Measurements from ENCODE around the gene P3H2.

P3H2 gene

DNA sequence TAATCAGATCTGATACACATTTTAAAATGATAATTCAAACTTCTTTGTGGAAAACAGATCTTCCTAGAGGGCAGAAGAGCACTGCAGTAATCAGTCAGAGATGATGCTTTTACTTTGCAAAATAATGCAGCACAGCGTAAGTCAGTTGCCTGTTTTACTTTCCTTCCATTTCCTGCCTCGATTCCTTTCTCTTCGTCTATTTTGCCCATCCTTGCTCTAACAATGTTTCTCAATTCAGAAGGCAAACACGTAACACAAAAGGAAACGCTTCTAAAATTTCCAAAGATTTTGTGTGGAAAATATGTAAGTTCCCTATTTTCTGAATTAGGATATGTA is 119.9 kb downstream of the P3H2 start:
- Mint-ChIP-seq H3K27me3 (peaks cover 1% of the 10 kb centered on the region), H3K4me1 (no peaks in the 10 kb centered on the region), H3K36me3 (no peaks in the 10 kb centered on the region), H3K9me3 (peaks cover 2% of the 10 kb centered on the region), H3K27ac (no peak overlapping the region), H3K4me3 (no peak overlapping the region)
- ATAC-seq (ENCODE audit: low read depth) (no peak), DNase-seq (ENCODE audit: low spot score in 2 of 2) (no peak)

- Mint-ChIP-seq H3K4me1 (no peaks in the 10 kb centered on the region), H3K27ac (no peak overlapping the region), H3K27me3 (peaks cover 1% of the 10 kb centered on the region), H3K9me3 (peaks cover 2% of the 10 kb centered on the region), H3K36me3 (no peaks in the 10 kb centered on the region), H3K4me3 (no peak overlapping the region)
- no peak for ATAC-seq (ENCODE audit: low read depth)
- no peak for DNase-seq (ENCODE audit: low spot score in 2 of 2)
These were observed 120.4 kb downstream of the P3H2 start for GRCh38 chr3:190000187-190000860.

GRCh38 chr3:189999718-190000117 is 121.0 kb downstream of the P3H2 start:
- H3K9me3 Mint-ChIP-seq, result peaks cover 2% of the 10 kb centered on the region
- peaks cover 1% of the 10 kb centered on the region for H3K27me3 Mint-ChIP-seq
- H3K4me1 Mint-ChIP-seq, result no peaks in the 10 kb centered on the region
- H3K27ac Mint-ChIP-seq, result no peak overlapping the region
- ATAC-seq (ENCODE audit: low read depth) (no peak), DNase-seq (ENCODE audit: low spot score in 2 of 2) (no peak)
- no peaks in the 10 kb centered on the region for H3K36me3 Mint-ChIP-seq
- no peak overlapping the region for H3K4me3 Mint-ChIP-seq

GRCh38 chr3:189995129-189995528 is 125.6 kb downstream of the P3H2 start:
- Mint-ChIP-seq H3K4me3 (no peak overlapping the region), H3K27ac (no peak overlapping the region), H3K27me3 (peaks cover 1% of the 10 kb centered on the region), H3K9me3 (peaks cover 2% of the 10 kb centered on the region), H3K36me3 (no peaks in the 10 kb centered on the region), H3K4me1 (no peaks in the 10 kb centered on the region)
- DNase-seq (ENCODE audit: low spot score in 2 of 2) (no peak), ATAC-seq (ENCODE audit: low read depth) (no peak)

- H3K4me1 Mint-ChIP-seq, result no peaks in the 10 kb centered on the region
- no peak for ATAC-seq (ENCODE audit: low read depth)
- no peaks in the 10 kb centered on the region for H3K9me3 Mint-ChIP-seq
- no peak for DNase-seq (ENCODE audit: low spot score in 2 of 2)
- H3K27me3 Mint-ChIP-seq, result no peaks in the 10 kb centered on the region
- no peaks in the 10 kb centered on the region for H3K36me3 Mint-ChIP-seq
- H3K4me3 Mint-ChIP-seq, result no peak overlapping the region
- H3K27ac Mint-ChIP-seq, result no peak overlapping the region
These were observed 129.9 kb downstream of the P3H2 start for GRCh38 chr3:189990826-189991225.

- Mint-ChIP-seq H3K27ac (no peak overlapping the region), H3K4me3 (no peak overlapping the region)
These were observed 131.8 kb downstream of the P3H2 start for GRCh38 chr3:189988854-189989253.

DNA sequence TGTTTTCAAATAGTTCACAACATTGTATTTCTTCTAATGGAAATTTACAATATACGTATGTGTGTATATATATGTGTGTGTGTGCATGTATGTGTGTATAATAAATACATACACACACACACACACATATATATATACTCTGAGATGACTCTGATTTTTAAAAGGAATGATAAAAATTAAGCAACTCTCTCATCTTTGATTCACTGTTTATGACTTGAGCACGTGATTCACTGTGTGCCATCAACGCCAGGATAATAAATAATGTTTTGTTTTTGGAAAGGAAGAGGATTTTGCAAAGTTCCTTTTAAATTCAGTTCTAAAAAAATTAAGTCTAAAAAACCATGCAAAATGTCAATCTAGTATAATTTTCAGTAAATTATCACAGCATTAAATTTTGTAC is 132.4 kb downstream of the P3H2 start:
- DNase-seq (ENCODE audit: low spot score in 2 of 2), result no peak
- H3K27me3 Mint-ChIP-seq, result no peaks in the 10 kb centered on the region
- no peaks in the 10 kb centered on the region for H3K9me3 Mint-ChIP-seq
- no peaks in the 10 kb centered on the region for H3K4me1 Mint-ChIP-seq
- ATAC-seq (ENCODE audit: low read depth), result no peak
- H3K4me3 Mint-ChIP-seq, result no peak overlapping the region
- no peaks in the 10 kb centered on the region for H3K36me3 Mint-ChIP-seq
- no peak overlapping the region for H3K27ac Mint-ChIP-seq

More at GRCh38 chr3:189988854-189989253, 131.8 kb downstream of the P3H2 start:
- no peaks in the 10 kb centered on the region for H3K36me3 Mint-ChIP-seq
- DNase-seq (ENCODE audit: low spot score in 2 of 2) (no peak), ATAC-seq (ENCODE audit: low read depth) (no peak)
- no peaks in the 10 kb centered on the region for H3K9me3 Mint-ChIP-seq
- H3K4me1 Mint-ChIP-seq, result no peaks in the 10 kb centered on the region
- no peaks in the 10 kb centered on the region for H3K27me3 Mint-ChIP-seq

GRCh38 chr3:189985948-189986347 is 134.7 kb downstream of the P3H2 start:
- no peak overlapping the region for H3K27ac Mint-ChIP-seq
- ATAC-seq (ENCODE audit: low read depth) (no peak), DNase-seq (ENCODE audit: low spot score in 2 of 2) (no peak)
- no peak overlapping the region for H3K4me3 Mint-ChIP-seq
- no peaks in the 10 kb centered on the region for H3K9me3 Mint-ChIP-seq
- H3K4me1 Mint-ChIP-seq, result no peaks in the 10 kb centered on the region
- H3K27me3 Mint-ChIP-seq, result peaks cover 2% of the 10 kb centered on the region
- no peaks in the 10 kb centered on the region for H3K36me3 Mint-ChIP-seq

DNA sequence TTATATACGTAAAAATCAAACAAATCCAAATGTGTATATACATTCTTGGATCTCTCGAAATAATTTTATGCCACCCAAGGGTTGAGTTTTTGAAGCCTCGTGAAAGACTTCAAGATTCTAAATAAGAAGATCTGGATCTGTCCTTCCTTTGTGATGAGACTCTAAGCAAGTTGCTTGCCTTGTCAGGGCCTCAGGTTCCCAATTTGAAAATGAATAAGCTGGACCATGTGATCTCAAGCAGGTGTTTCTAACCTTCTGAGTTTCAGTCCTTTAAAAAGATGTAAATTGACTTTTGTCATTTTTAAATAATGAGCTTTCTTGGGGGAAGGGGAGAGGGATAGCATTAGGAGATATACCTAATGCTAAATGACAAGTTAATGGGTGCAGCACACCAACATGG is 137.1 kb downstream of the P3H2 start:
- Mint-ChIP-seq H3K27ac (no peak overlapping the region), H3K36me3 (no peaks in the 10 kb centered on the region), H3K4me1 (no peaks in the 10 kb centered on the region), H3K4me3 (no peak overlapping the region), H3K27me3 (peaks cover 2% of the 10 kb centered on the region), H3K9me3 (no peaks in the 10 kb centered on the region)
- DNase-seq (ENCODE audit: low spot score in 2 of 2), result no peak
- no peak for ATAC-seq (ENCODE audit: low read depth)

GRCh38 chr3:189982321-189982945 is 138.3 kb downstream of the P3H2 start:
- no peak overlapping the region for H3K4me3 Mint-ChIP-seq
- H3K9me3 Mint-ChIP-seq, result no peaks in the 10 kb centered on the region
- no peaks in the 10 kb centered on the region for H3K36me3 Mint-ChIP-seq
- no peak overlapping the region for H3K27ac Mint-ChIP-seq
- DNase-seq (ENCODE audit: low spot score in 2 of 2) (no peak), ATAC-seq (ENCODE audit: low read depth) (no peak)
- no peaks in the 10 kb centered on the region for H3K4me1 Mint-ChIP-seq
- H3K27me3 Mint-ChIP-seq, result peaks cover 2% of the 10 kb centered on the region

- no peak overlapping the region for H3K27ac Mint-ChIP-seq
- H3K36me3 Mint-ChIP-seq, result no peaks in the 10 kb centered on the region
- H3K9me3 Mint-ChIP-seq, result no peaks in the 10 kb centered on the region
- H3K4me1 Mint-ChIP-seq, result no peaks in the 10 kb centered on the region
- peaks cover 6% of the 10 kb centered on the region for H3K27me3 Mint-ChIP-seq
- DNase-seq (ENCODE audit: low spot score in 2 of 2) (no peak), ATAC-seq (ENCODE audit: low read depth) (no peak)
- no peak overlapping the region for H3K4me3 Mint-ChIP-seq
These were observed 139.0 kb downstream of the P3H2 start for GRCh38 chr3:189981668-189982067.

DNA sequence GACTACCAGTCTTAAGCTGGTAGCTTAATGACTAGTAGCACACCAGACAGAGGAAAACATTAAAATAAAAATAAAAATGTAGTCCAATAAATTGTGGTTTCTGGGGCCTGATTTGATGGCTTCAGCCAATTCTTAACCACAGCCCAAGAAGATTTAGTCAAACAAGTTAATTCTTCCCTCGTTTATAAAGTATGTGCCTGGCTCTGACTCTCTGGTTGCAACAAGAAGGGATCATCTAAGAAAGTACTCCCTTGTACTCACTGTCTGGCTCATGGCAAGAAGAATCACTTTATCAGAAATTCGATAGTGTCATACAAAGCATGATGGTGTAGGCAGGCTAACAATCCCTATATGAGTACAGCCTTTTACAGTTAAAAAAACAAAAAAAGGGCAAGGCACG is 141.9 kb downstream of the P3H2 start:
- DNase-seq (ENCODE audit: low spot score in 2 of 2), result no peak
- ATAC-seq (ENCODE audit: low read depth), result no peak
- Mint-ChIP-seq H3K9me3 (no peaks in the 10 kb centered on the region), H3K27me3 (peaks cover 9% of the 10 kb centered on the region), H3K4me3 (no peak overlapping the region), H3K4me1 (no peaks in the 10 kb centered on the region), H3K27ac (no peak overlapping the region), H3K36me3 (no peaks in the 10 kb centered on the region)

DNA sequence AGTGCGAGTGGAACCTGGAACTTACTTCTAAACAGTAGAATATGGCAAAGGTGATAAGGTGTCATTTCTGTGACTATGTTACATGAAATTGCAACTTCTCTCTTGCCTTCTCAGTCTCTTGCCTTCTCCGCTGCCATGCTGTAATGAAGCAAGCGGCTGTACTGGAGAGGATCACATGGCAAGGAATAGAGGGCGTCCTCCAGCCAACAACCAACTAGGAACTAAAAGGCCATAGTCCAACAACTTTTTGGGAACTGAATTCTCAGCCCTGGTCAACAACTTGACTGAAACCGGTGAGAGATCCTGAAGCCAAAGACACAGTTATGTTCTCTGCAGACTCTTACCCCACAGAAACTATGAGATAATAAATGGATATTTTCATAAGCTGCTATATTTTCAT is 143.5 kb downstream of the P3H2 start:
- no peak for ATAC-seq (ENCODE audit: low read depth)
- no peak overlapping the region for H3K4me3 Mint-ChIP-seq
- DNase-seq (ENCODE audit: low spot score in 2 of 2), result no peak
- H3K27me3 Mint-ChIP-seq, result peaks cover 8% of the 10 kb centered on the region
- H3K36me3 Mint-ChIP-seq, result no peaks in the 10 kb centered on the region
- H3K4me1 Mint-ChIP-seq, result no peaks in the 10 kb centered on the region
- H3K27ac Mint-ChIP-seq, result no peak overlapping the region
- no peaks in the 10 kb centered on the region for H3K9me3 Mint-ChIP-seq

DNA sequence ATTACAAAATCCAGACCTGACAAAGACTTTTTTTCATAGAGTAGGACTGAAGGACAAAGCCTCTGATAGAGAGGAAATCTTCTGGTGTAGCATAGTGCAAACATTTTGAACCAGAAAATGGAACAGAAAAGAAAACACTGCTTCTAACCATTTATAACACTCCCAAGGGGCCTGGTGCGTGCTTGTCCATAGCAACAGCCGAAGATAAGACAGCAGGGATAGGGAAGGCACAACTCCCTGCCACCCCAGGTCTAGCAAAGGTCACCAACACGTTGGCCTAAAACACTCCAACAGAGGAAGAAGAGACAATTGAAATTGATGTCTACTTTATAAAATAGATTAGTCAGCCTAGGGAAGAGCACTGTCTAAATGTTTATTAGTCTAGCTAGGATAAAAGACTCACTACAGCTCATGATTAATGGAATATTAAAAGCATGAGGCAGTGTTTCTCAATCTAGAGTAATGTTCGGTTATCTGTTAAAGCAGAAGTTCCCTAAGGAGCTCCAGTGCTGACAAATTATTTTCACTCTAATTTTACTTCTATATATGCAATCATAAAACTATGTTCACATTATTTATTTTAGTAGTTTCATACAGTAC is 145.2 kb downstream of the P3H2 start:
- Mint-ChIP-seq H3K9me3 (no peaks in the 10 kb centered on the region), H3K4me1 (no peaks in the 10 kb centered on the region), H3K27me3 (peaks cover 8% of the 10 kb centered on the region), H3K27ac (no peak overlapping the region), H3K36me3 (no peaks in the 10 kb centered on the region), H3K4me3 (no peak overlapping the region)
- no peak for ATAC-seq (ENCODE audit: low read depth)
- DNase-seq (ENCODE audit: low spot score in 2 of 2), result no peak

DNA sequence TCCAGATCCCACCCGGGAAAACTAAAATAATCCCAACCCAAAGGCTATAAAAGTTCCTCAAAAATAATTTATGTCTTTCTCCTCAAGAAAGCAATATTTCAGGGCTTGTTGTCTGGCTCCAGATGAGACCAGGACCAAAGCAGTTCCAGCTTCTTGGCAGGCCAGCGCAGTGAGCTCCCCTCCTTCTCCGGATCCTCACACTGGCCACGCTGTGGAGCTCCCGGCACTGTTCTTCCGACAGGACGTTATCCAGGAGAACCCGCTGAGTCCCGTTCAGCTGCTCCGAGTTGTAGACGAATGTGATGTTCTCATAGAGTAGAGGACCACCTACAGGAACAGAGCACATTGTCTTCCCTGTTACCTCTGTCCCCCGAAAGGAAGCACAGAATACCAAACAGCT is 146.3 kb downstream of the P3H2 start:
- H3K27me3 Mint-ChIP-seq, result peaks cover 8% of the 10 kb centered on the region
- ATAC-seq (ENCODE audit: low read depth) (no peak), DNase-seq (ENCODE audit: low spot score in 2 of 2) (no peak)
- H3K27ac Mint-ChIP-seq, result no peak overlapping the region
- H3K9me3 Mint-ChIP-seq, result no peaks in the 10 kb centered on the region
- H3K4me3 Mint-ChIP-seq, result no peak overlapping the region
- H3K4me1 Mint-ChIP-seq, result no peaks in the 10 kb centered on the region
- H3K36me3 Mint-ChIP-seq, result no peaks in the 10 kb centered on the region
